SU-DHL-6 (cell line): Measurements from ENCODE around the gene NUP210.

Experiments used
- H2AFZ ChIP-seq: fragments of 200-600 bp; sonication (generic); 2 replicates; pipeline ENCODE4 v1.6.1; 2014; ENCODE audit warnings: low read depth, mild to moderate bottlenecking, moderate library complexity, mixed read lengths, antibody characterized with exemption, low read length; ENCODE audit not compliant: severe bottlenecking
- H3F3A ChIP-seq: fragments of 200-600 bp; shearing (Covaris generic); 2 replicates; pipeline ENCODE4 v1.6.0; 2016; ENCODE audit warnings: antibody characterized with exemption, mild to moderate bottlenecking; ENCODE audit not compliant: insufficient read depth
- H3K27ac ChIP-seq: fragments of 200-600 bp; sonication (generic); 2 replicates; pipeline ENCODE4 v1.5.1; 2016; ENCODE audit warnings: low read depth, mild to moderate bottlenecking, low read length, moderate library complexity, mixed read lengths
- H3K27me3 ChIP-seq: fragments of 200-600 bp; sonication (generic), shearing (Covaris generic); 2 replicates; pipeline ENCODE4 v1.6.0; 2014; ENCODE audit warnings: mild to moderate bottlenecking, low read length
- H3K36me3 ChIP-seq: fragments of 200-600 bp; sonication (generic); 2 replicates; pipeline ENCODE4 v1.6.1; 2014; ENCODE audit warnings: mild to moderate bottlenecking, low read length, mixed read lengths
- H3K4me2 ChIP-seq: fragments of 300-600, 200-600 bp; shearing (Covaris generic), sonication (generic); 2 replicates; pipeline ENCODE4 v1.6.0; 2014; ENCODE audit warnings: low read length, low read depth, mild to moderate bottlenecking; ENCODE audit not compliant: poor library complexity, severe bottlenecking
- H3K4me3 ChIP-seq: fragments of 200-600 bp; sonication (generic); 2 replicates; pipeline ENCODE4 v1.5.1; 2014; ENCODE audit warnings: antibody characterized with exemption, low read length, mild to moderate bottlenecking, mixed read lengths; ENCODE audit not compliant: insufficient read depth, poor library complexity, severe bottlenecking
- H3K79me2 ChIP-seq: fragments of 200-600 bp; sonication (generic); 2 replicates; pipeline ENCODE4 v1.6.1; 2014; ENCODE audit warnings: mild to moderate bottlenecking, low read length, moderate library complexity; ENCODE audit not compliant: insufficient read depth
- H3K9ac ChIP-seq: fragments of 200-600 bp; sonication (generic); 2 replicates; pipeline ENCODE4 v1.7.0; 2014; ENCODE audit warnings: mild to moderate bottlenecking, low read length
- H3K9me2 ChIP-seq: fragments of 200-600 bp; sonication (generic); replicated peaks from 2 replicates; pipeline ENCODE4 v1.6.1; 2014; ENCODE audit warnings: low read length; ENCODE audit not compliant: insufficient read depth
- H3K9me3 ChIP-seq: fragments of 200-600 bp; sonication (generic); 2 replicates; pipeline ENCODE4 v1.6.1; 2014; ENCODE audit warnings: low read length, mixed read lengths; ENCODE audit not compliant: insufficient read depth
- H4K20me1 ChIP-seq: fragments of 200-600 bp; sonication (generic); 2 replicates; pipeline ENCODE4 v1.6.1; 2014; ENCODE audit warnings: low read depth, mild to moderate bottlenecking, antibody characterized with exemption, low read length, moderate library complexity, mixed read lengths
- EZH2phosphoT487 ChIP-seq: fragments of 200-600 bp; sonication (generic), shearing (Covaris generic); conservative IDR thresholded peaks from 2 replicates; pipeline ENCODE4 v1.6.1; 2018; ENCODE audit warnings: mild to moderate bottlenecking, antibody characterized with exemption, low read length, moderate library complexity, mixed read lengths
- TF ChIP-seq, protein P1 (sequence below): fragments of 200-600 bp; sonication (generic); IDR thresholded peaks from one replicate; pipeline ENCODE4 v1.5.1; 2017; ENCODE audit warnings: antibody characterized with exemption, mild to moderate bottlenecking, low read length, moderate library complexity; ENCODE audit not compliant: insufficient read depth, poor library complexity, severe bottlenecking

Gene NUP210

DNA sequence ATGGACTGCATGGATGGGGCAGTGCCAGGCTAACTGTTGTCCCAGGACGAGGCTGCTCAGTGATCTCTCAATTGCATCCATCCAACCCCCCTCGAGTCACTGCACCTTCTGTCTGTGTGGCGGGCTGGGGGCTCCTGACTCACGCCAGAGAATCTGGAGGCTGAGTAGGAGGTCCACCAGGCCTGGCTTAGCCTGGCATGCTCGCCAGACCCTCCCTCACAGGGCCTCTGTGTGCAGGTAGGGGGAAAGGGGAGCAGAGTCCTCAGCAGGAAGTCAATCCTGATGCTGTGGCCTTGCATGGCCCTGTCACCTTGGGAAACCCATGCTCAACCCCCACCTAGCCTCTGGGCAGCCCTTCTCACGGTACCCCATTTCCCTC is 140.6 kb downstream of the NUP210 start:
- Histone ChIP-seq H3K79me2 (no peaks in the 10 kb centered on the region), H3K4me2 (no peak overlapping the region), H3F3A (no peaks in the 10 kb centered on the region)

DNA sequence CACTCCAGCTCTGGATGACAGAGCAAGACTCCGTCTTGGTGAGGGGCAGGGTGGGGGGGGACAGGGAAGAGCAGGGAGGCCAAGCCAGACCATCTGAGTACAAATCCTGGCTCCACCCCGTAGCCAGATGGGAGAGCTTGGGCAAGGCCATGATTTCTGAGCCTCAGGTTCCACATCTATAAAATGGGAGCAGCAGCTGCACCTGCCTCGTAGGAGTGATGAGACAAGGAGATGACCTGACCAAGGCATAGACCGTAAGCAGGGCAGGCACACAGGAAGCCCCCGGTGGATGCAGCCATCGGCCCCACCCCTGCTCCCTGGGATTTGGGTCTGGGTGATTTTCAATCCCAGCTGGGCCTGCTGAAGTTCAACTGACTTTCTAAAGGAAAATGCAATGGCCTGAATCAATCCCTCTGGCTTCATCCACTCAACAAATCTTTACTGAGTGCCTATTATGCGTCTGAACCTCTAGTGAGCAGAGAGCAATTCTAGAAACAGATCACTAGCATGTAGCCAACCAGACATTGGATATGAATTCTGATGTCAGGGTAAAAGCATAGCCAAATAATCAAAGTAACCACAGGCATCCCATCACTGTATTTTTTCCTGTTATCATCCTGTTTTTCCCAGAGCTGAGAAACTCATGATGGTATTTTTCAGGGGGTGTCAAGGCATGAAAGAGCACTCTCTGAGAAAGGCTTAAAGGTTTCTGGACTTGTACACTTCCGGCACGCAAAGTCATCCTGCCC is 141.2 kb downstream of the NUP210 start:
- Histone ChIP-seq H3K9ac (no peak overlapping the region), H3K4me3 (no peak overlapping the region), H3K4me2 (no peak overlapping the region), H3K79me2 (no peaks in the 10 kb centered on the region), H3K27ac (no peak overlapping the region), H3K36me3 (no peaks in the 10 kb centered on the region), H3K9me3 (peaks cover 5% of the 10 kb centered on the region; the same call in 1 of the 2 replicates), H3K9me2 (no peaks in the 10 kb centered on the region), H2AFZ (no peak overlapping the region), H4K20me1 (no peaks in the 10 kb centered on the region), H3F3A (no peaks in the 10 kb centered on the region), H3K27me3 (no peaks in the 10 kb centered on the region)
- TF ChIP-seq, protein P1, sequence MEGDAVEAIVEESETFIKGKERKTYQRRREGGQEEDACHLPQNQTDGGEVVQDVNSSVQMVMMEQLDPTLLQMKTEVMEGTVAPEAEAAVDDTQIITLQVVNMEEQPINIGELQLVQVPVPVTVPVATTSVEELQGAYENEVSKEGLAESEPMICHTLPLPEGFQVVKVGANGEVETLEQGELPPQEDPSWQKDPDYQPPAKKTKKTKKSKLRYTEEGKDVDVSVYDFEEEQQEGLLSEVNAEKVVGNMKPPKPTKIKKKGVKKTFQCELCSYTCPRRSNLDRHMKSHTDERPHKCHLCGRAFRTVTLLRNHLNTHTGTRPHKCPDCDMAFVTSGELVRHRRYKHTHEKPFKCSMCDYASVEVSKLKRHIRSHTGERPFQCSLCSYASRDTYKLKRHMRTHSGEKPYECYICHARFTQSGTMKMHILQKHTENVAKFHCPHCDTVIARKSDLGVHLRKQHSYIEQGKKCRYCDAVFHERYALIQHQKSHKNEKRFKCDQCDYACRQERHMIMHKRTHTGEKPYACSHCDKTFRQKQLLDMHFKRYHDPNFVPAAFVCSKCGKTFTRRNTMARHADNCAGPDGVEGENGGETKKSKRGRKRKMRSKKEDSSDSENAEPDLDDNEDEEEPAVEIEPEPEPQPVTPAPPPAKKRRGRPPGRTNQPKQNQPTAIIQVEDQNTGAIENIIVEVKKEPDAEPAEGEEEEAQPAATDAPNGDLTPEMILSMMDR, result no peak
- TF ChIP-seq EZH2phosphoT487, result no peak

More for the DNA sequence above, 140.6 kb downstream of the NUP210 start:
- Histone ChIP-seq H2AFZ (no peak overlapping the region), H3K9ac (no peak overlapping the region), H3K4me3 (no peak overlapping the region), H3K27me3 (no peaks in the 10 kb centered on the region), H3K9me3 (peaks cover 8% of the 10 kb centered on the region; the same call in 1 of the 2 replicates), H3K9me2 (no peaks in the 10 kb centered on the region), H3K36me3 (no peaks in the 10 kb centered on the region), H4K20me1 (no peaks in the 10 kb centered on the region), H3K27ac (no peak overlapping the region)
- no peak for TF ChIP-seq EZH2phosphoT487
- TF ChIP-seq, protein P1, result no peak

DNA sequence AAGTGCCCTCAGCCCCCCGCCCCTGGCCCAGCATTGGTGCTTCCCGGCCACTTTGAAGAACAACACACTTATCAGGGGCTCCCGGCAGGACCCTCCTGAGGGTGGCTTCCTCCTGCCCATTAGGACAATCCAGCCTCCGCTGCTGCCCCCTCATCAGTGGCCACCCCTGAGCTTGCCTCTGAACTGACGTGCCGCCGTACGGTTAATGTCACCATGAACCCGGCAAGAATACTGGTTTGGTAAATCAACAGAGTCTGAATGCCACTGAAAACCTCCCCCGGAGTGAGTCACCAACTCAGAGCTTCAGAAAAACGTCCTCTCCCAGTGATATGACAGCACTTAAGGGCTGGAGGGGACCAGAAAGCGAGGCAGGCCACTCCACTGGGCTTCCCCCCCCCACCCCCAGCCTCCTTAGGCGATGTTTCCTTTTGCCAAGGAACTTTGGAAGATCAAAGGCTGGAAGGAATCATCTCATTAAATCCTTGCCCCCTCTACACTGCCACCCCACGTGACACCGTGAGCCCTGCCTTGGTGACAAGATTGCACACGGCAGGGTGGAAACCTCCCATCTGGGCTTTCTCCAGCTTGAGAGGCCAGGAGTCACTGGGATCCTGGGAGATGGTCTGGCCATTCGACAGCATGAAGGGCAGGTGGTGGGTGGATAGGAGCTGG is 142.1 kb downstream of the NUP210 start:
- Histone ChIP-seq H3K9me2 (no peaks in the 10 kb centered on the region), H3K27ac (no peak overlapping the region), H3F3A (no peaks in the 10 kb centered on the region), H3K79me2 (no peaks in the 10 kb centered on the region), H3K4me2 (no peak overlapping the region), H4K20me1 (no peaks in the 10 kb centered on the region), H3K9ac (no peak overlapping the region), H3K36me3 (no peaks in the 10 kb centered on the region), H3K4me3 (no peak overlapping the region), H3K27me3 (no peaks in the 10 kb centered on the region), H2AFZ (no peak overlapping the region), H3K9me3 (no peaks in the 10 kb centered on the region)
- TF ChIP-seq EZH2phosphoT487, result no peak
- TF ChIP-seq, protein P1, result no peak
